ENCODE results near the gene SPEG.
"Not testable (repeated sequence)": the region's sequence is repeated elsewhere in the genome, so short reads cannot be mapped to it uniquely, and the experiment has no call there.

The SPEG gene

DNA sequence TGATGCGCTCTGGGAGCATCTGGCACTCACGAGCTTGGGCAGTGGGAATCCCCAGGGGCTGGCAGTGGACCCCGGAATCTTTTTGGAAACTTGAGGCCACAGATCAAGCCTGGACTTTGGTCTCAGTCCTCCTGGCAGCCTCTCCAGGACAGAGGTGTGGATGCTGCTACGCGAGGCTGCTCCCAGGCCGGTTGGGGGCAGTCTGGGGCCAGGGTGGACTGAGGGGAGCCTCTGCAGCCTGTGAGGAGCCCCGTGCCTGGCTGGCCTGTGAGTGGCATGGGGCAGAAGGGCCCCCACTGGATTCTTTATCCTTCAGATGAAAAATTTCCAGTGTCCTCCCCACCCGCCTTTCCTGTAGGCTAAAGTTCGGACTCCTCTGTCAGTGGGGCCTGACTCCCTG, 29.2 kb upstream of the SPEG start:
- DNase-seq, result no peak

GRCh38 chr2:219405958-219406860, 28.4 kb upstream of the SPEG start:
- no peak for DNase-seq

DNA sequence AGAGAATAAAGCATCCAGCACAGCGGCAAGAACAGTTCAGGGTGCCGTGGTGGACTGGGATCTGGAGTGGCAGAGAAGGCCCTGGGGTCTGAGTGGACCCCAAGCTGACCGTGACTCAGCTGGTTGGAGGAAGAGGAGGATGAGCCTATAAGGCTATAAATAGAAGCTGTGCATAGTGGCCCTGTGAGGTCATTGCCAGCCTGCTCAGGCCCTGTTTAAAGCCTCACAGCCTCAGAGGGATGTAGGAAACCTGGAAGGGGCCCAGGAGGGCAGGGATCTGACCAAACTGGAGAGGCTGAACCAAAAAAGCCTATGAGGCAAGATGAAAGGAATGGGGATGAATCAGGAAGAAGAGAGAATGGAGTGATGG, 27.8 kb upstream of the SPEG start:
- no peak for DNase-seq

GRCh38 chr2:219407343-219407742, 27.3 kb upstream of the SPEG start:
- DNase-seq, result not testable (repeated sequence)

DNA sequence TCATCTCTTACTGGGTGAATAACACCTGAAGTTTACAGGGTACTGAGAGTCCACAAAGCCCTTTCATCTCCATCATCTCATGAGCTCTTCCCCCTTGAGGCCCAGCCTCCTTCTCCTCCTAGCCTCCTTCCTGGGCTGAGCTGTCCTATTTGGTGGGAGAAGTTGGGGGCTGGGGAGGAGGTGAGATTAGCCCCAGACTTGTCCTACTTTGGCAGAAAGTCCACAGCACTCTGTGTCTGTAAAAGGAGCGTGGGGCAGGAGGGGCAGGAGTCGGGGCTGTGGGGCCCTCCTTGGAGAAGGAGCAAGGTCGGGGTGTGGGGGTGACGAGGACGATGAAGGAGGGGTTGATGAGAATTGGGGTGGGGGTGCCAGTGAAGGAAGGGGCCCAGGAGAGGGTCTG, 26.4 kb upstream of the SPEG start:
- DNase-seq, result no peak

DNA sequence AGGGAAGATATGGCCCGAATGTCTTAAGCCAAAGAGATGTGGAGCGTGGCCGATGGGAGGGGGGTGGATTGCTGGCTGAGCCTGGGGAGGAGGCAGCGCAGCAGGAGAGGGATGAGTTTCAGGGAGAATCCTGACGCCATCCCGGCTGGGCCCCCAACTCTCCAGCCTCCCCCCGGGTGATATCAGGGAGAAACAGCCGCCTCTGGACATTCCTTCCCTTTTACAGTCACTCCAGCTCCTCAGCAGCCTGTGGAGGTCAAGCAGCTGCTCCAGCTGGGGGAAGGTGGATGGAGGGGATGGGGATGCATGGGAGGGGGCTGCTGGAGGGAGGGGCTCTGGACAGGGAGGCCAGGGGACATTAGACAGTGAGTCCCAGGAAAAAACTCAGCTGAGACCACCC, 26.0 kb upstream of the SPEG start:
- no peak for DNase-seq

DNA sequence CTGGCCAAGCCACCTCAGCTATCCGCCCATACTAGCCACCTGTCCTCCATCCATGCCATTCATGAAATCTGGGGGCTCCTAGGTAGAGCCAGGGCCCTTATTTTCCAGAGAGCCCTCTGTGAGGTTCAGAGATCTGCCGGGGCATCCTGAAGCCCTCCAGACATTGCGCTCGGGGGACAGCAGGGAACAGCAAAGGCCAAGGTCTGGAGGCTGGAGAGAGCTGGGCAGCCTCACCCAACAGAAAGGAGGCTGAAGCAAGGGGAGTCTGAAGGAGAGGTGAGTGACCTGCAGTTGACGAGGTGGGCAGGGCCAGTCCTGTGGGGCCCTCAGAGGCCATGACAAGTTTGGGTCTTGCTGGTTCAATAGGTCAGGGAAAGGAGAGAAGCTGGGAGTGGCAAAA, 25.0 kb upstream of the SPEG start:
- no peak for DNase-seq

DNA sequence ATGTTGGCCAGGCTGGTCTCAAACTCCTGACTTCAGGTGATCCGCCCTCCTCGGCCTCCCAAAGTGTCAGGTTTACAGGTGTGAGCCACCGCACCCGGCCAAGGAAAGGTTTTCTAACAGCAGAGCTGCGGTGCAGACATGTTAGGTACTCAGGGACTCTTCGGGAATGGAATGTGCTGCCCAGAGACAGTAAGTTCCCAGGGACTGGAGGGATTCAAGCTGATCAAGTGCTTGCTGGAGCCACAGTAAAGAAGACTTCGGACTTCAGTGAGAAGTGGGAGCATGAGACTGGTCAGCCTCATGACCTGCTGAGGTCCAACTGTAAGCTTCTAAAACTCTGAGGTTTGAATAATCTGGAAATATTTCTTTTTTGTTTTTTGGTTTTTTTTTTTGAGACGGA, 24.3 kb upstream of the SPEG start:
- DNase-seq, result no peak

DNA sequence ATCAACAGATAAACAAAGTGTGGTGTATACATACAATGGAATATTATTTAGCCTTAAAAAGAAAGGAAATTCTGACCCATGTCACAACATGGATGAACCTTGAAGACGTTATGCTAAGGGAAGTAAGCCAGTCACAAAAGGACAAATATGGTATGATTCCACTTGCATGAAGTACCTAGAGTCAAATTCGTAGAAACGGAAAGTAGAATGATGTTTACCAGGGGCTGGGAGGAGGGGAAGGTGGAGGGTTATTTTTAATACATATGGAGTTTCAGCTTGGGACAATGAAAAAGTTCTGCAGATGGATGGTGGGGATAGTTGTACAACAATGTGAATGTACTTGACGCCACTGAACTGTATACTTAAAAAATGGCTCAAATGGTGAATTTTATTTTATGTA, 19.8 kb upstream of the SPEG start:
- no peak for DNase-seq

DNA sequence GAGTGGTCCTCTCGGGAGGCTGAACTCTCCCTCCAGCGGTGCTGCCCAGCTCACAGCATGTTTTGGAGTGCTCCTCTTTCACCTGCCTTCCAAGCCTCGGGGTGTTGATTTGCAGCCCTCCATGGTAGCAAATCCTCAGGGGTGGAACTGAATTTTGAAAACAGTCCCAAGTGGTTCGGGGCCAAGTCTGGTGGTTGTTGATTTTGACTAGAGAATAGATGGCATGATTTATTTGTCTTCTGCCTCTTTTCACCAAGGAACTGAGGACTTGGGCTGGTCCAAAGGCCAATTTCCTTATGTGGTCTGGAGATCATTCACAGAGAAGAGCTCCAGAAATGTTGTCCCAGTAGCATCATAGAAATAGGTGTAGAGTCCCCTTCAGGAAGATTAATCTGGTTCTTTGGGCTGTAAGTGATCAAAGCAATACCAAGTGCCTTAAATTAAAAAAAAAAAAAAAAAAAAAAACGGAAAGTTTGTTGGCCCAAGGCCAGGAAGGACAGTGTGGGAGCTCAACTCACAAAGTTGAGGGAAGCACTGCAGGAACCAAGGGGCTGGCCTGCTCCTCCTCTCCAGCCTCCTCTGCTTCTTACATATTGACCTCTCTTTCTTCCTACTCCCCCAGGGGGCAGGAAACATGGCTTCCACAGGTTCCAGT, 18.9 kb upstream of the SPEG start:
- no peak for DNase-seq

DNA sequence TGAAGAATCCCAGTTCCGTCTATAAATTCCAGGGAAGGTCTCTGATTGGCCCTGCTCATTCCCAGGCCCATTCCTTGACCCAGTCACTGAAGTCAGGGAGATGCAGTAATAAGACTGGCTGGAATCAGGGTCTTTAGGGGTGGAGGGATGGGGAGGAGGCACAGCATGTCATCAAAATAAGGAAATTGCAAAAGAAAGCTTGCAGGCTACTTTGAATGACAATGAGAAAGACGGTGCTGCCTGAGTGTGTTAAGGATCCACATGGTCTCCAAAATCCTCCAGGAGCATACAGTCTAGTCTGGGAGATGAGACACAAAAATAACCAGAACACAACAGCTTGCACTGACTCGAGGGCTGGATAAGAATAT, 18.4 kb upstream of the SPEG start:
- no peak for DNase-seq

DNA sequence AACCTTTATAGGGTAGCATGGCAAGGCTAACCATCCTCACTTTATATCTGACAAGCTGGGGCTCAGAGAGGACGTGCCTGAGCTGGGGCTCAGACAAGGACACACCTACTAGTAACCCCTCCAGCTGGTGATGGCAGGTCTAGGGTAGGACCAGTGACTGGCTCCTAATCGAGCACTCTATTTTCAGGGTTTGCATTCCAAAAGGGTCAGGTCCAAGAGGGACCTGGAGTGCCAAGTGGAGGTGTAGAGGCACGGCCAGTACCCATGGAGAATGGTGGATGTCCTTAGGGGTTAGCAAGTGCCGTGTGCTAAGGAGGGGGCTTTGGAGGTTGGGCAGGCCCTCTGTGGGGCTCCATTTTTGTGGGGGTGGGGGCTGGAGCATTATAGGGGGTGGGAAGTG, 17.7 kb upstream of the SPEG start:
- DNase-seq, result no peak

- no peak for DNase-seq
These were observed 17.3 kb upstream of the SPEG start for GRCh38 chr2:219417374-219417773.

DNA sequence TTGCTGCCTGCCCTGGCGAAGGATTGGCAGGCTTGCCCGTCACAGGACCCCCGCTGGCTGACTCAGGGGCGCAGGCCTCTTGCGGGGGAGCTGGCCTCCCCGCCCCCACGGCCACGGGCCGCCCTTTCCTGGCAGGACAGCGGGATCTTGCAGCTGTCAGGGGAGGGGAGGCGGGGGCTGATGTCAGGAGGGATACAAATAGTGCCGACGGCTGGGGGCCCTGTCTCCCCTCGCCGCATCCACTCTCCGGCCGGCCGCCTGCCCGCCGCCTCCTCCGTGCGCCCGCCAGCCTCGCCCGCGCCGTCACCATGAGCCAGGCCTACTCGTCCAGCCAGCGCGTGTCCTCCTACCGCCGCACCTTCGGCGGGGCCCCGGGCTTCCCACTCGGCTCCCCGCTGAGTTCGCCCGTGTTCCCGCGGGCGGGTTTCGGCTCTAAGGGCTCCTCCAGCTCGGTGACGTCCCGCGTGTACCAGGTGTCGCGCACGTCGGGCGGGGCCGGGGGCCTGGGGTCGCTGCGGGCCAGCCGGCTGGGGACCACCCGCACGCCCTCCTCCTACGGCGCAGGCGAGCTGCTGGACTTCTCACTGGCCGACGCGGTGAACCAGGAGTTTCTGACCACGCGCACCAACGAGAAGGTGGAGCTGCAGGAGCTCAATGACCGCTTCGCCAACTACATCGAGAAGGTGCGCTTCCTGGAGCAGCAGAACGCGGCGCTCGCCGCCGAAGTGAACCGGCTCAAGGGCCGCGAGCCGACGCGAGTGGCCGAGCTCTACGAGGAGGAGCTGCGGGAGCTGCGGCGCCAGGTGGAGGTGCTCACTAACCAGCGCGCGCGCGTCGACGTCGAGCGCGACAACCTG, 16.3 kb upstream of the SPEG start, which contains the start of gene DES:
Gene DES (plus strand): TSS at position 223 of the 857 bp plus-strand sequence. CDS start 86 bp downstream, at position 309.
- DNase-seq, result no peak

DNA sequence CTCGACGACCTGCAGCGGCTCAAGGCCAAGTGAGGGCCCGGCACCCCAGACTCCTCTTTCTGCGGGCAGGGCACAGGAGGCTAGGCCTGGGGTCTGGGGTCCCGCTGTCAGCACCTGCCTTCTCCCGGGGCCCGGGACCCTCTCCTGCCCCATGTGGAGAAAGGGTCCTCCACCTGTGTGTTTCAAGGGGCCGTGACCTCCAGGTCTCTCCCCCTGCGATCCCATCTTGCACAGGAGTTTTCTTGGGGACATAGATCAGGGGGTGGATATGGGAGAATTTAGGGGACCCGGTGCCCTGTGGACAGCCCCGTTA, 15.7 kb upstream of the SPEG start:
- DNase-seq, result no peak

DNA sequence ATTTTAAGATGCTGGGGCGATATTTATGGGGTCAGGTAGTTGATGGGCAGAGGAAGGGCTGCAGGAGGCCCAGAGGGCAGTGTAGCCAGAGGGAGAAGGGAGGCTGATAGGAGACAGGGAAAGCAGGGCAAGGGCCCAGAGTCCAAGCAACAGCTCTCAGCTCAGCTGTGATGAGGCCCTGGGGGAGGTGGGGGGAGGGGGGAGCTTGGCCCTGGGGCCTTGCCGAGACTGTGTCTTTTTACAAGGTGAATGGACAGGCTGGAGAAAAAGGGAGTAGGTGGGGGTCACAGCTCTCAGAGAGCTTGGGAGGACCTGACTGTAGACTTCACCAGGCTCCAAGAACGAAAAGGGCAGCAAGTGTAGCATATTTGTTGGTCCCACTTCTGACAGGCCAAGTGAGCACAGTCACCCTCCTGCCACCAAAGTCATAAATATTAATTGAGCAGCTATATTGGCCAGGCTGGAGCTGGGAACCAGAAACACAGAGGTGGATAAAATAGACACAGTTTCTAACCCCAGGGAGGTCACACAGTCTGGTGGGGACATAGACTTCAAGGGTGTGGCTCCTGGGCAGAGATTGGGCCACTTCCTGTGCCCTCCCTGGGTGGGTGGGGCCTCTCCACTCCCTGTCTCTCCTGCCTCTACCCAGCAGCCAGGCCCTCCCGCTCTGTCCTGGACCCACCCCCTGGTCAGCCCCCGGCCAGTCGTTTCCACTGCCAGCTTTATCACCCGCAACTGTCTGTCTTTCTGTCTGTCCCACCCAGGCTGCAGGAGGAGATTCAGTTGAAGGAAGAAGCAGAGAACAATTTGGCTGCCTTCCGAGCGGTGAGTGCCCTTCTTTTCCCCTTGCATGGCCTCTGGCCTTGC, 15.1 kb upstream of the SPEG start:
- DNase-seq, result no peak

DNA sequence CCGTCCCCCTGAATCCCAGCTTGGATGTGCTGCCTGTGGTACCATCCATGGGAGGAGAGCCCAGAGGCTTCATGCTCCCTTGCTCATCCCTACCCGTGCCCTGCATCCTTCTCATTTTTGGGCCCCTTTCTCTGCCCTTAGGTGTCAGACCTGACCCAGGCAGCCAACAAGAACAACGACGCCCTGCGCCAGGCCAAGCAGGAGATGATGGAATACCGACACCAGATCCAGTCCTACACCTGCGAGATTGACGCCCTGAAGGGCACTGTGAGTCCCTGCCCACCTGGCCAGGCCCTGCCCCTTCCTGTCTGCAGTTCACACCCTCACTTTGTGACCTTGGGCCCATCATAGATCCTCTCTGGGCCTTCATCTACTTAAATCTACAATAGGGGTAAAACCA, 14.0 kb upstream of the SPEG start:
- no peak for DNase-seq

DNA sequence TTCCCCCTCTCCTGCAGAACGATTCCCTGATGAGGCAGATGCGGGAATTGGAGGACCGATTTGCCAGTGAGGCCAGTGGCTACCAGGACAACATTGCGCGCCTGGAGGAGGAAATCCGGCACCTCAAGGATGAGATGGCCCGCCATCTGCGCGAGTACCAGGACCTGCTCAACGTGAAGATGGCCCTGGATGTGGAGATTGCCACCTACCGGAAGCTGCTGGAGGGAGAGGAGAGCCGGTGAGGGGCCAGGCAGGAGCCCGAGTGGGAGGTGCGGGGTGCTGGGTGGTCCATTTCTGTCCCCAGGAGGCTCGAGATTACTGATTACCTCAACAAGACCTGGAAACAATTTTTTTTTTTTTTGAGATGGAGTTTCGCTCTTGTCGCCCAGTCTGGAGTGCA, 13.3 kb upstream of the SPEG start:
- no peak for DNase-seq

- DNase-seq, result no peak
These were observed 11.6 kb upstream of the SPEG start for GRCh38 chr2:219422952-219423534.

- DNase-seq, result no peak
These were observed 10.8 kb upstream of the SPEG start for GRCh38 chr2:219423652-219424377.

DNA sequence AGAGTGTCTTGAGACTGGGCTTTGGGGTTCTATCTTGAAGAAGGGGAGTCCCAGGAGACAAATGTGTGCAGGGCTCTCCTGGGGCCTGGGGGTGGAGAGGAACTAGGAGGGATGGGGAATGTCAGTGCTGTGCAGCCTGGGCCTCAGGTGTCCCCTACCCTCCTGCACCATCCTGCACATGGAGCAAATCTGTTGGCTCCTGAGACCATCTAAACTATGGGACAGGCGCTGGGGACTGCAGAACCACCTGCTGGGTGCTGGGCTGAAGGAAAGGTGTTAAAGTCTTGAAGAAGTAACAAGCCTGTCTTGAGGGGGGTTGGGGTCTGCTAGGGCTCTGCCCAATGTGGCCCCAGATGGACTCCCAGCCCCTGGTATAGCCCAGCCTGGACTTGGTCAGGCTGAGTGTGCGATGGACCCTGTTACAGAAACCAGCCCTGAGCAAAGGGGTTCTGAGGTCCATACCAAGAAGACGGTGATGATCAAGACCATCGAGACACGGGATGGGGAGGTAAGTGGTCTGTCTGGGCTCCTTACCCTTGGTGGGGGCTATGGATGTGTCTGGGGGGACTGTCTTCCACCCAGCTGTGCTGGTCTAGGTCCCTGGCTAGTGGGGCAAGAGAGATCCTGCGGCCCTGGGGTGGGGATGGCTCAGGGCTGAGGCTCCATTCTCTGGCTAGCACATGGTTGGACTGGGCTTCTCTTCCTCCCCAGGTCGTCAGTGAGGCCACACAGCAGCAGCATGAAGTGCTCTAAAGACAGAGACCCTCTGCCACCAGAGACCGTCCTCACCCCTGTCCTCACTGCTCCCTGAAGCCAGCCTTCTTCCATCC, 9.2 kb upstream of the SPEG start:
- DNase-seq, result no peak
